Esophagus muscularis mucosa (tissue), 4 donors: ENCODE measurements around the gene ATL2. TPM values are rescaled to one million over a fixed set of nuclear protein-coding genes. Genes with fewer than 3 reads are reported as not detected.
"Not testable (repeated sequence)": the region's sequence is repeated elsewhere in the genome, so short reads cannot be mapped to it uniquely, and the experiment has no call there.

Experiments
- DNase-seq: peaks from one replicate; pipeline ENCODE4 v3.0.0-alpha.2; 2017; ENCODE audit errors: extremely low spot score
- H3K27ac ChIP-seq, 4 donors: fragments of 200-600 bp; sonication (generic); replicated peaks in 1 of 4; 1 replicate in 3 of 4; 2 replicates in 1 of 4; pipeline ENCODE4 v1.5.1; 2016 to 2019; ENCODE audit warnings: mild to moderate bottlenecking in 1 of 4
- H3K27me3 ChIP-seq, 4 donors: fragments of 200-600 bp; sonication (generic); one replicate each; pipeline versions ENCODE4 v1.5.1 to v1.6.0; 2016 to 2019
- H3K36me3 ChIP-seq, 4 donors: fragments of 200-600 bp; sonication (generic); one replicate each; pipeline ENCODE4 v1.5.1; 2016 to 2019
- H3K4me1 ChIP-seq, 4 donors: fragments of 200-600 bp; sonication (generic); one replicate each; pipeline ENCODE4 v1.5.1; 2016 to 2019
- H3K4me3 ChIP-seq, 4 donors: fragments of 200-600 bp; sonication (generic); 1 replicate in 2 of 4; 2 replicates in 2 of 4; pipeline ENCODE4 v1.5.1; 2016 to 2019; ENCODE audit warnings: mild to moderate bottlenecking in 4 of 4, moderate library complexity in 1 of 4
- H3K9me3 ChIP-seq, 4 donors: fragments of 200-600 bp; sonication (generic); 1 replicate in 3 of 4; 2 replicates in 1 of 4; pipeline ENCODE4 v1.5.1; 2016 to 2019
- CTCF ChIP-seq, 3 experiments: fragments of 200-600 bp in 2 of 3; fragments of 450-650 bp in 1 of 3; sonication (generic) in 2 of 3; IDR thresholded peaks; one replicate each; pipeline ENCODE4 v1.5.1; 2017 to 2019; ENCODE audit warnings: antibody characterized with exemption in 3 of 3, mild to moderate bottlenecking in 2 of 3, moderate library complexity in 1 of 3
- EP300 ChIP-seq: sonication (generic); formaldehyde crosslinking; IDR thresholded peaks from one replicate; pipeline ENCODE4 v1.6.1; 2017; ENCODE audit warnings: antibody characterized with exemption
- POLR2A ChIP-seq: fragments of 450-650 bp; IDR thresholded peaks from one replicate; pipeline ENCODE4 v1.6.1; 2017; ENCODE audit warnings: antibody characterized with exemption, moderate library complexity, mild to moderate bottlenecking, low read depth
- POLR2AphosphoS5 ChIP-seq, 2 donors: sonication (generic); formaldehyde crosslinking; IDR thresholded peaks; one replicate each; pipeline ENCODE4 v1.6.1; 2017; ENCODE audit warnings: antibody characterized with exemption in 2 of 2
- WGBS: methylation state at CpG from one replicate; pipeline ENCODE4 v1.1.5; 2018; 5-methylcytosine and 5-hydroxymethylcytosine counted together
- intact Hi-C: fragments of 100-400 bp; cut with DNase I; formaldehyde crosslinking; loops from one replicate; pipeline ENCODE4 v1.15.1; 2023
- total RNA-seq, 4 donors: library from RNA; depleted of rRNA; stranded (reverse); fragments of >200 nt; gene quantifications; one replicate each; pipeline versions ENCODE4 v1.1.0 to v1.2.1, GENCODE V29; 2016

ATL2 gene
- total RNA-seq, 4 donors from 2014 or later, result 159 to 260 (median 231) TPM

GRCh38 chr2:38322224-38322914 lies 54.7 kb downstream of the ATL2 start:
- Histone ChIP-seq H3K27me3 (no peaks in the 10 kb centered on the region), H3K4me1 (peaks cover 2 to 91% (median 81%) of the 10 kb centered on the region in 4 donors), H3K4me3 (no peak overlapping the region), H3K36me3 (peaks cover 6 to 13% (median 11%) of the 10 kb centered on the region in 4 donors), H3K27ac (peak overlapping the region; percentile 21 to 59 (median 34)), H3K9me3 (no peaks in the 10 kb centered on the region)
- intact Hi-C loops, result no loop called here
- TF ChIP-seq POLR2AphosphoS5 (IDR thresholded peaks at IDR 0.05) (no peak), POLR2A (no peak), EP300 (no peak), CTCF (IDR thresholded peaks at IDR 0.05) (no peak)
- DNase-seq, result no peak

GRCh38 chr2:38319240-38319639 lies 57.8 kb downstream of the ATL2 start:
- Histone ChIP-seq H3K4me1 (peaks cover 0 to 85% (median 76%) of the 10 kb centered on the region in 4 donors), H3K27ac (peak overlapping the region; percentile 13 to 69 (median 44)), H3K36me3 (peaks cover 6 to 34% (median 25%) of the 10 kb centered on the region in 4 donors)
- H3K27me3 ChIP-seq, H3K9me3 ChIP-seq, DNase-seq, H3K4me3 ChIP-seq: not testable (repeated sequence)
- intact Hi-C loops, result loop anchor here (5.0 kb wide), 2 partner anchors 58 to 418 kb away; partner anchors contain the start of gene ATL2
- WGBS, result 78% methylated on average over 5 of the region's 5 CpGs

DNA sequence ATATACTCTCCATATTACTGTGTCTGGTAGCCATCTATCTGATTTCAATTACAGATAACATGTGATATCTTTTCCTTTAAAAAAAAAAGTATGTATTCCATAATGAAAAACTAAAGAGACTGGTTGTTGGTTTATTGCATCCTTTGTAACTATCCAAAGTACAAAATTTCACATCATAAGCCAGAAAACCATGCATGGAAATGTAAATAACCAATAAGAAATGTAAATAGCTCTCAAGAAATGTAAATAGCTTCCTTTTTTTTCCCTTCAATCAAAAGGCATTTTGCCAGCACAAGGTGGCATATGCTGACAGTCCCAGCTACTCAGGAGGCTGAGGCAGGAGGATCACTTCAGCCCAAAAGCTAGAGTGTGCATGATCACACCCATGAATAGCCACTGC lies 59.3 kb downstream of the ATL2 start:
- intact Hi-C loops, result loop anchor here (5.0 kb wide), 2 partner anchors 60 to 420 kb away; partner anchors contain the start of gene ATL2
- Histone ChIP-seq H3K27me3 (no peaks in the 10 kb centered on the region), H3K4me3 (no peak overlapping the region), H3K27ac (peak overlapping the region in 3 of 4 donors; percentile 16 to 69 (median 55)), H3K9me3 (no peaks in the 10 kb centered on the region), H3K4me1 (peaks cover 0 to 70% (median 65%) of the 10 kb centered on the region in 4 donors), H3K36me3 (peaks cover 6 to 49% (median 40%) of the 10 kb centered on the region in 4 donors)
- no peak for TF ChIP-seq CTCF (IDR thresholded peaks at IDR 0.05)
- TF ChIP-seq POLR2AphosphoS5 (IDR thresholded peaks at IDR 0.05), result no peak
- no peak for TF ChIP-seq POLR2A
- no peak for TF ChIP-seq EP300
- no peak for DNase-seq

DNA sequence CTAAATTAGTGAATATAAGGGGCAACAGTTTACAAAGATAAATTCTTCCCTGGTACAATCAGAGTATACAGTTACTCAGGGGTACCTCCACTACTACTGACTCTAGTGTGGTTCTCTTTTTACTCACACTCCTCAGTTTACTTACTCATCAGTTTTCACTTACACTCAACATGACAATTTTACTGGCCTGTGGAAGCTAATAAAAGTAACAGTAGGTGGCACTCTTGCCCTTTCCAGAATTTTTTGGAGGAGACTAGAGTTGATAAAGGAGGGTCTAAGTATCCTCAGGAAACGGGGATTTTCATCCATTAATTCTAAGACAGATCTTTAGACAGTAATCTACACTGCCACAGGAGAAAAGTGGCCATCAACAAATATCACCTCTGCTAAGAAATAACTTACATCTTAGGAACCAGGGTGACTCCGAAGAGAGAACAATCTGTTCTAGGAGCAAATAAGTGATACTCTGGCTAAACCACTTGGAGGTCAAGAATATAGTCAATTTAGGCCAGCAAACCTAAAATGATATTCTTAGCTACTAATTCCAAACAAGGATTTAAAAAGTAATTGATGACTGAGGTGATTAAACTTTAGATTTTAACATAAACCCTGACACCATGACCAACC lies 61.3 kb downstream of the ATL2 start:
- no peak for DNase-seq
- 42% methylated on average over 2 of the region's 2 CpGs for WGBS
- TF ChIP-seq CTCF (IDR thresholded peaks at IDR 0.05) (peak; percentile 72 to 80 (median 76)), POLR2AphosphoS5 (IDR thresholded peaks at IDR 0.05) (peak in 1 of 2 donors; percentile 53), EP300 (no peak), POLR2A (no peak)
- Histone ChIP-seq H3K27ac (peak overlapping the region; percentile 41 to 69 (median 53)), H3K9me3 (no peaks in the 10 kb centered on the region), H3K4me1 (peaks cover 0 to 53% (median 49%) of the 10 kb centered on the region in 4 donors), H3K4me3 (no peak overlapping the region), H3K36me3 (peaks cover 22 to 65% (median 55%) of the 10 kb centered on the region in 4 donors), H3K27me3 (no peaks in the 10 kb centered on the region)
- intact Hi-C loops, result loop anchor here (5.0 kb wide), 2 partner anchors 61 to 421 kb away; partner anchors contain the start of gene ATL2

GRCh38 chr2:38308821-38309220 lies 68.3 kb downstream of the ATL2 start:
- WGBS, result 96% methylated on average over 1 of the region's 1 CpG
- intact Hi-C loops, result no loop called here

More at GRCh38 chr2:38308821-38309220, 68.3 kb downstream of the ATL2 start:
- no peaks in the 10 kb centered on the region for H3K27me3 ChIP-seq
- TF ChIP-seq CTCF (IDR thresholded peaks at IDR 0.05), result no peak
- TF ChIP-seq EP300, result no peak
- TF ChIP-seq POLR2AphosphoS5 (IDR thresholded peaks at IDR 0.05), result no peak
- TF ChIP-seq POLR2A, result no peak
- H3K4me3 ChIP-seq, result no peak overlapping the region
- DNase-seq, result no peak
- H3K36me3 ChIP-seq, result peaks cover 16 to 86% (median 61%) of the 10 kb centered on the region in 4 donors
- H3K4me1 ChIP-seq, result peaks cover 0 to 17% (median 5%) of the 10 kb centered on the region in 4 donors
- H3K27ac ChIP-seq, result no peak overlapping the region
- no peaks in the 10 kb centered on the region for H3K9me3 ChIP-seq
